ENCODE results near the gene GRIN1.

GRIN1 gene

GRCh38 chr9:137141976-137142936, 3.3 kb downstream of the GRIN1 start:
- no peak for DNase-seq (ENCODE audit: low read depth)
- TF ChIP-seq, protein P1, sequence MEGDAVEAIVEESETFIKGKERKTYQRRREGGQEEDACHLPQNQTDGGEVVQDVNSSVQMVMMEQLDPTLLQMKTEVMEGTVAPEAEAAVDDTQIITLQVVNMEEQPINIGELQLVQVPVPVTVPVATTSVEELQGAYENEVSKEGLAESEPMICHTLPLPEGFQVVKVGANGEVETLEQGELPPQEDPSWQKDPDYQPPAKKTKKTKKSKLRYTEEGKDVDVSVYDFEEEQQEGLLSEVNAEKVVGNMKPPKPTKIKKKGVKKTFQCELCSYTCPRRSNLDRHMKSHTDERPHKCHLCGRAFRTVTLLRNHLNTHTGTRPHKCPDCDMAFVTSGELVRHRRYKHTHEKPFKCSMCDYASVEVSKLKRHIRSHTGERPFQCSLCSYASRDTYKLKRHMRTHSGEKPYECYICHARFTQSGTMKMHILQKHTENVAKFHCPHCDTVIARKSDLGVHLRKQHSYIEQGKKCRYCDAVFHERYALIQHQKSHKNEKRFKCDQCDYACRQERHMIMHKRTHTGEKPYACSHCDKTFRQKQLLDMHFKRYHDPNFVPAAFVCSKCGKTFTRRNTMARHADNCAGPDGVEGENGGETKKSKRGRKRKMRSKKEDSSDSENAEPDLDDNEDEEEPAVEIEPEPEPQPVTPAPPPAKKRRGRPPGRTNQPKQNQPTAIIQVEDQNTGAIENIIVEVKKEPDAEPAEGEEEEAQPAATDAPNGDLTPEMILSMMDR (conservative IDR thresholded peaks at IDR 0.05; ENCODE audit: low read depth, low read length), result no peak
- H3K4me3 ChIP-seq (ENCODE audit: low read depth, low read length), result no peak overlapping the region

- TF ChIP-seq, protein P1 (conservative IDR thresholded peaks at IDR 0.05; ENCODE audit: low read depth, low read length), result no peak
- DNase-seq (ENCODE audit: low read depth), result no peak
- H3K4me3 ChIP-seq (ENCODE audit: low read depth, low read length), result no peak overlapping the region
These were observed 4.5 kb downstream of the GRIN1 start for GRCh38 chr9:137143459-137143858.

DNA sequence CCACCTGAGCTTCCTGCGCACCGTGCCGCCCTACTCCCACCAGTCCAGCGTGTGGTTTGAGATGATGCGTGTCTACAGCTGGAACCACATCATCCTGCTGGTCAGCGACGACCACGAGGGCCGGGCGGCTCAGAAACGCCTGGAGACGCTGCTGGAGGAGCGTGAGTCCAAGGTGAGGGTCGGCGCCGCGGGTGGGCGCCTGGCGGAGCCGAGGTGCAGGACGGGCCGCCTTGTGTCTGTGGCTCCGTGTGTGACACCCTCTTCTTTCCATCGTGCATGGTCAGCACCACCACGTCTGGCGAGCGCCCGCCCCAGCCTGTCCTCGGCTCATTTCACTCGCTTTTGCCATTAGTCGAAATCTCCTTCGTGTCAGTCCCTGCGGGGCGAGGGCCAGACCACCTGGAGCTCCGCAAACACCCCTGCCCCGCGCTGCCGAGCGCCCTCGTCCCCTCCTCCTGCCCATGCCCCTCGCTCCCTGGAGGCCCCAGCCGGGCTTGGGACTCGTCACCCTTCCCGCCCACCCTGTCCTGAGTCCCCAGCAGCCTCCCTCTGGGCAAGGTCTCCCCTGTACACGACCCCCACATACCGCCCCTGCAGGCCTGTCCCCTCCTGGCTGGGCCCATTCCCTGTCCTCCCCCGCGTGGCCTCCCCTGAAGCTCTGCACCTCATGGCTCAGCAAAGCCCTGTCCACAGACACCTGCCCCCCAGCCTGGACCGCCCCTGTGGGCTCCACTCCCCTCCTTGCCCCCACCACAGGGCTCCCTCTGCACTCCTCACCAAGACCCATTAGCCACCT, 7.0 kb downstream of the GRIN1 start:
- DNase-seq (ENCODE audit: low read depth), result no peak
- no peak overlapping the region for H3K4me3 ChIP-seq (ENCODE audit: low read depth, low read length)
- TF ChIP-seq, protein P1 (conservative IDR thresholded peaks at IDR 0.05; ENCODE audit: low read depth, low read length), result no peak

DNA sequence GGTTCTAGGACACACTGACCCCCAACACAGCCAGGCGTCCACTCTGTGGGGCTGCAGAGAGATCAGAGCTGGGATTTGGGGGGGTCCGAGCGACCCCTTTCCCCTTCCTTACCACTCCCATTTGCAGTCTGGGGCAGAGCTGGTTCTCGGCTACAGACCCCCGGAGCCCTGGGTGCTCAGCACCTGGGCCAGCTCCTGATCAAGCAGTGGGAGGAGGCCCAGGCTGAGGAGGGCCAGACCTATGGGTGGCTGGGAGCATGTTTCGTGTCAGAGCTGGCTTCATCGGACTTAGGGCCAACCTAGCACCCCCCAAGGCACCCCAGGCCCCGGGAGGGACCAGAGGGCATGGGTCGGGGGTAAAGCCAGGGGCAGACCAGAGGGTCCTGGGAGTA, 7.6 kb downstream of the GRIN1 start:
- TF ChIP-seq, protein P1 (conservative IDR thresholded peaks at IDR 0.05; ENCODE audit: low read depth, low read length), result no peak
- DNase-seq (ENCODE audit: low read depth), result no peak
- H3K4me3 ChIP-seq (ENCODE audit: low read depth, low read length), result no peak overlapping the region

- no peak overlapping the region for H3K4me3 ChIP-seq (ENCODE audit: low read depth, low read length)
- TF ChIP-seq, protein P1 (conservative IDR thresholded peaks at IDR 0.05; ENCODE audit: low read depth, low read length), result no peak
- DNase-seq (ENCODE audit: low read depth), result no peak
These were observed 8.3 kb downstream of the GRIN1 start for GRCh38 chr9:137147091-137147792.

GRCh38 chr9:137147793-137148160, 8.8 kb downstream of the GRIN1 start:
- TF ChIP-seq, protein P1 (conservative IDR thresholded peaks at IDR 0.05; ENCODE audit: low read depth, low read length), result no peak
- no peak for DNase-seq (ENCODE audit: low read depth)
- no peak overlapping the region for H3K4me3 ChIP-seq (ENCODE audit: low read depth, low read length)

Measured in choroid plexus epithelial cell (primary cell).